CD14-positive monocyte (primary cell): ENCODE data around the gene TTC3. TPM values are rescaled to one million over a fixed set of nuclear protein-coding genes. Genes with fewer than 3 reads are reported as not detected.

Source experiments
- DNase-seq, 3 donors: peaks; one replicate each; pipeline ENCODE4 v3.0.0-alpha.2; 2011 to 2022
- H2AFZ ChIP-seq: 2 replicates; pipeline ENCODE4 v1.6.0; 2012; ENCODE audit warnings: mild to moderate bottlenecking, low read depth, low read length, inconsistent platforms; ENCODE audit not compliant: insufficient read depth, poor library complexity, severe bottlenecking
- H3K27ac ChIP-seq, 2 donors: 1 replicate in 1 of 2; 2 replicates in 1 of 2; pipeline ENCODE4 v1.5.1; 2012 to 2013; ENCODE audit warnings: low read length in 2 of 2, control low read depth in 1 of 2, inconsistent platforms in 1 of 2, low read depth in 1 of 2, mild to moderate bottlenecking in 1 of 2
- H3K27me3 ChIP-seq, 2 donors: one replicate each; pipeline versions ENCODE4 v1.6.0 to v1.6.1; 2011 to 2013; ENCODE audit warnings: low read length in 2 of 2; ENCODE audit not compliant: control insufficient read depth in 2 of 2, insufficient read depth in 2 of 2
- H3K36me3 ChIP-seq, 2 donors: replicated peaks in 1 of 2; 1 replicate in 1 of 2; 2 replicates in 1 of 2; pipeline versions ENCODE4 v1.5.1 to v1.6.1; 2012 to 2013; ENCODE audit warnings: low read length in 2 of 2, control low read depth in 1 of 2, inconsistent platforms in 1 of 2, mild to moderate bottlenecking in 1 of 2; ENCODE audit not compliant: insufficient read depth in 2 of 2, control insufficient read depth in 1 of 2
- H3K4me1 ChIP-seq, 2 donors: 1 replicate in 1 of 2; 2 replicates in 1 of 2; pipeline versions ENCODE4 v1.5.1 to v1.6.1; 2012 to 2013; ENCODE audit warnings: low read length in 2 of 2, control low read depth in 1 of 2, inconsistent platforms in 1 of 2, mild to moderate bottlenecking in 1 of 2, moderate library complexity in 1 of 2; ENCODE audit not compliant: insufficient read depth in 2 of 2, control insufficient read depth in 1 of 2
- H3K4me2 ChIP-seq: replicated peaks from 2 replicates; pipeline ENCODE3; 2012; ENCODE audit warnings: low read length, moderate library complexity, mild to moderate bottlenecking; ENCODE audit not compliant: poor library complexity, severe bottlenecking; ENCODE audit errors: extremely low read depth
- H3K4me3 ChIP-seq, 3 experiments: fragments of 200-600 bp in 1 of 3; sonication (generic) in 1 of 3; replicated peaks in 1 of 3; 1 replicate in 2 of 3; 2 replicates in 1 of 3; pipeline ENCODE4 v1.5.1; 2011 to 2013; ENCODE audit warnings: low read length in 3 of 3, mild to moderate bottlenecking in 3 of 3, control low read depth in 2 of 3, low read depth in 2 of 3, inconsistent platforms in 1 of 3, moderate library complexity in 1 of 3
- H3K79me2 ChIP-seq: 2 replicates; pipeline ENCODE4 v1.6.0; 2012; ENCODE audit warnings: mild to moderate bottlenecking, control low read depth, inconsistent platforms, low read length, moderate library complexity; ENCODE audit not compliant: insufficient read depth
- H3K9ac ChIP-seq: 2 replicates; pipeline ENCODE4 v1.6.0; 2017; ENCODE audit warnings: low read length, mild to moderate bottlenecking; ENCODE audit not compliant: insufficient read depth, poor library complexity, severe bottlenecking
- H3K9me3 ChIP-seq, 2 donors: replicated peaks in 1 of 2; 1 replicate in 1 of 2; 2 replicates in 1 of 2; pipeline versions ENCODE4 v1.5.1 to v1.6.1; 2012 to 2013; ENCODE audit warnings: low read length in 2 of 2, control low read depth in 1 of 2; ENCODE audit not compliant: control insufficient read depth in 1 of 2, insufficient read depth in 1 of 2
- H4K20me1 ChIP-seq: 2 replicates; pipeline ENCODE4 v1.6.0; 2012; ENCODE audit warnings: mild to moderate bottlenecking, low read length, control low read depth, moderate library complexity; ENCODE audit not compliant: insufficient read depth
- H3K27ac Mint-ChIP-seq, 7 donors: one replicate each; pipeline ENCODE4 v1.8.0; 2020; ENCODE audit warnings: mild to moderate bottlenecking in 7 of 7, mixed read lengths in 7 of 7, moderate library complexity in 6 of 7, inconsistent platforms in 2 of 7
- H3K27me3 Mint-ChIP-seq, 3 donors: one replicate each; pipeline ENCODE4 v1.8.0; 2021 to 2022; ENCODE audit warnings: low read depth in 3 of 3, mild to moderate bottlenecking in 3 of 3, mixed read lengths in 3 of 3, moderate library complexity in 3 of 3, inconsistent platforms in 1 of 3
- H3K36me3 Mint-ChIP-seq, 2 donors: one replicate each; pipeline ENCODE4 v1.8.0; 2020; ENCODE audit warnings: mixed read lengths in 2 of 2, inconsistent platforms in 1 of 2, mild to moderate bottlenecking in 1 of 2
- H3K4me1 Mint-ChIP-seq: one replicate; pipeline ENCODE4 v1.8.0; 2020; ENCODE audit warnings: mild to moderate bottlenecking, mixed read lengths
- H3K4me3 Mint-ChIP-seq, 2 donors: one replicate each; pipeline ENCODE4 v1.8.0; 2020; ENCODE audit warnings: mild to moderate bottlenecking in 2 of 2, mixed read lengths in 2 of 2, moderate library complexity in 1 of 2
- H3K9me3 Mint-ChIP-seq, 7 donors: one replicate each; pipeline ENCODE4 v1.8.0; 2020 to 2022; ENCODE audit warnings: mixed read lengths in 7 of 7, mild to moderate bottlenecking in 6 of 7, moderate library complexity in 6 of 7, inconsistent platforms in 2 of 7
- WGBS: methylation state at CpG from one replicate; pipeline ENCODE4 v1.1.5; 2013; ENCODE audit warnings: missing lambda C conversion rate; ENCODE audit not compliant: insufficient coverage; 5-methylcytosine and 5-hydroxymethylcytosine counted together
- intact Hi-C, 2 donors: fragments of 100-400 bp; cut with micrococcal nuclease; formaldehyde crosslinking; loops; one replicate each; pipeline versions ENCODE4 v1.15.0 to v1.15.1; 2023
- polyA plus RNA-seq, 3 donors: library from polyadenylated mRNA; depleted of rRNA in 1 of 3; unstranded in 2 of 3; stranded (reverse) in 1 of 3; fragments of 300-500 nt in 2 of 3; fragments of >200 nt in 1 of 3; fragmentation: Illumina TruSeq in 2 of 3; gene quantifications; 1 replicate in 2 of 3; 2 replicates in 1 of 3; pipeline ENCODE4 v1.2.3, GENCODE V29; 2012 to 2021
- TF ChIP-seq, protein P1 (sequence below): fragments of 200-600 bp; IDR thresholded peaks from one replicate; pipeline ENCODE4 v1.8.0; 2022; ENCODE audit warnings: antibody characterized with exemption, mild to moderate bottlenecking

The TTC3 gene
- polyA plus RNA-seq, 3 donors: 9.6 to 35.4 (median 17.9) TPM

GRCh38 chr21:37241426-37241825 lies 168.4 kb downstream of the TTC3 start:
- no CpG with 5 or more reads among the region's 7 CpGs for WGBS
- Histone ChIP-seq H3K4me2 (no peak overlapping the region), H3K27ac (no peak overlapping the region), H3K9ac (no peak overlapping the region), H4K20me1 (peaks cover 85% of the 10 kb centered on the region), H3K4me3 (no peak overlapping the region), H3K4me1 (no peaks in the 10 kb centered on the region), H3K27me3 (no peaks in the 10 kb centered on the region), H3K9me3 (no peaks in the 10 kb centered on the region), H3K36me3 (peaks cover 36 to 54% of the 10 kb centered on the region in 2 donors), H3K79me2 (peaks cover 68% of the 10 kb centered on the region), H2AFZ (no peak overlapping the region)
- H3K27ac Mint-ChIP-seq: peak overlapping the region in 1 of 7 donors; percentile 18
- H3K4me1 Mint-ChIP-seq: peaks cover 21% of the 10 kb centered on the region
- H3K36me3 Mint-ChIP-seq: peaks cover 48 to 69% of the 10 kb centered on the region in 2 donors
- TF ChIP-seq, protein P1, sequence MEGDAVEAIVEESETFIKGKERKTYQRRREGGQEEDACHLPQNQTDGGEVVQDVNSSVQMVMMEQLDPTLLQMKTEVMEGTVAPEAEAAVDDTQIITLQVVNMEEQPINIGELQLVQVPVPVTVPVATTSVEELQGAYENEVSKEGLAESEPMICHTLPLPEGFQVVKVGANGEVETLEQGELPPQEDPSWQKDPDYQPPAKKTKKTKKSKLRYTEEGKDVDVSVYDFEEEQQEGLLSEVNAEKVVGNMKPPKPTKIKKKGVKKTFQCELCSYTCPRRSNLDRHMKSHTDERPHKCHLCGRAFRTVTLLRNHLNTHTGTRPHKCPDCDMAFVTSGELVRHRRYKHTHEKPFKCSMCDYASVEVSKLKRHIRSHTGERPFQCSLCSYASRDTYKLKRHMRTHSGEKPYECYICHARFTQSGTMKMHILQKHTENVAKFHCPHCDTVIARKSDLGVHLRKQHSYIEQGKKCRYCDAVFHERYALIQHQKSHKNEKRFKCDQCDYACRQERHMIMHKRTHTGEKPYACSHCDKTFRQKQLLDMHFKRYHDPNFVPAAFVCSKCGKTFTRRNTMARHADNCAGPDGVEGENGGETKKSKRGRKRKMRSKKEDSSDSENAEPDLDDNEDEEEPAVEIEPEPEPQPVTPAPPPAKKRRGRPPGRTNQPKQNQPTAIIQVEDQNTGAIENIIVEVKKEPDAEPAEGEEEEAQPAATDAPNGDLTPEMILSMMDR: no peak
- H3K27me3 Mint-ChIP-seq: no peaks in the 10 kb centered on the region
- no peak for DNase-seq
- no peak overlapping the region for H3K4me3 Mint-ChIP-seq
- no peaks in the 10 kb centered on the region for H3K9me3 Mint-ChIP-seq
- intact Hi-C loops: loop anchor here in 1 of 2 donors (10.0 kb wide), 1 partner anchor 213 kb away; no protein-coding TSS in a partner anchor

DNA sequence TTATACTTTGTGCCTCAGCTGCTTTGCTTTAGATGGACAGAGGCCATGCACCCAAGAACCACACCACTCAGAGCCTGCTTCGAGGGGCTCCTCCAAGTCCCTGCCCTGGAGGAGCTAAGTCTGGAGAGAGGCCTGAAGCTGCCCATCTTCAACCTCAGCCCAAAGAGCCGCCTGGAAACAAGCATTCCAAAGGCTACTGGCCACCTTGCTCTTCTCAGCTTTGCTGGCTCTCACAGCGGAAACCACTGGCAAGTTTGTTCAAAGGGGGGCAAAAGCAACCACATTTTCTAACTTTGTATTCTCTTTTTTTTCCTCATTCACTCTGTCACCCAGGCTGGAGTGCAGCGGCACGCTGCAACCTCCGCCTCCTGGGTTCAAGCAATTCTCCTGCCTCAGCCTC lies 170.9 kb downstream of the TTC3 start:
- H3K79me2 ChIP-seq: peaks cover 93% of the 10 kb centered on the region
- H3K4me3 Mint-ChIP-seq: no peak overlapping the region

More for the DNA sequence above, 170.9 kb downstream of the TTC3 start:
- H3K36me3 ChIP-seq: peaks cover 15 to 29% of the 10 kb centered on the region in 2 donors
- TF ChIP-seq, protein P1: no peak
- H3K4me3 ChIP-seq: no peak overlapping the region
- H3K4me2 ChIP-seq: no peak overlapping the region
- Mint-ChIP-seq H3K36me3 (peaks cover 29 to 49% of the 10 kb centered on the region in 2 donors), H3K27ac (peak overlapping the region in 1 of 7 donors; percentile 30), H3K27me3 (no peaks in the 10 kb centered on the region), H3K4me1 (peaks cover 24% of the 10 kb centered on the region), H3K9me3 (no peaks in the 10 kb centered on the region)
- H3K27ac ChIP-seq: no peak overlapping the region
- peaks cover 90% of the 10 kb centered on the region for H4K20me1 ChIP-seq
- 100% methylated on average over 3 of the region's 6 CpGs for WGBS
- intact Hi-C loops: loop anchor here in 1 of 2 donors (10.0 kb wide), 1 partner anchor 211 kb away; no protein-coding TSS in a partner anchor
- no peak overlapping the region for H3K9ac ChIP-seq
- DNase-seq: no peak
- H3K27me3 ChIP-seq: no peaks in the 10 kb centered on the region
- no peak overlapping the region for H2AFZ ChIP-seq
- H3K9me3 ChIP-seq: no peaks in the 10 kb centered on the region
- no peaks in the 10 kb centered on the region for H3K4me1 ChIP-seq
